MM.1S (cell line): Measurements from ENCODE around the gene KLHL36.

Experiments used
- DNase-seq: peaks from one replicate; pipeline ENCODE4 v3.0.0-alpha.2; 2015
- H2AFZ ChIP-seq: fragments of 300-600 bp; sonication (generic); 2 replicates; pipeline ENCODE4 v1.6.0; 2016; ENCODE audit warnings: antibody characterized with exemption, low read length
- H3F3A ChIP-seq: fragments of 300-600 bp; sonication (generic); 2 replicates; pipeline ENCODE4 v1.6.1; 2016; ENCODE audit warnings: mild to moderate bottlenecking, antibody characterized with exemption, low read length, moderate library complexity, mixed read lengths; ENCODE audit not compliant: insufficient read depth
- H3K27ac ChIP-seq: fragments of 300-600 bp; sonication (generic); 2 replicates; pipeline ENCODE4 v1.5.1; 2016; ENCODE audit warnings: mild to moderate bottlenecking, low read length
- H3K27me3 ChIP-seq: fragments of 300-600 bp; sonication (generic); replicated peaks from 2 replicates; pipeline ENCODE4 v1.6.0; 2016; ENCODE audit warnings: low read length; ENCODE audit not compliant: insufficient read depth
- H3K36me3 ChIP-seq: fragments of 300-600 bp; sonication (generic); replicated peaks from 2 replicates; pipeline ENCODE4 v1.6.1; 2016; ENCODE audit warnings: mild to moderate bottlenecking, low read length, mixed read lengths; ENCODE audit not compliant: insufficient read depth
- H3K4me1 ChIP-seq: fragments of 300-600 bp; sonication (generic); 2 replicates; pipeline ENCODE4 v1.6.1; 2016; ENCODE audit warnings: low read length, mixed read lengths
- H3K4me2 ChIP-seq: fragments of 300-600 bp; sonication (generic); 2 replicates; pipeline ENCODE4 v1.6.0; 2016; ENCODE audit warnings: low read depth, low read length
- H3K4me3 ChIP-seq: fragments of 300-600 bp; sonication (generic); 2 replicates; pipeline ENCODE4 v1.5.1; 2016; ENCODE audit warnings: low read length, mixed read lengths
- H3K79me2 ChIP-seq: fragments of 300-600 bp; sonication (generic); 2 replicates; pipeline ENCODE4 v1.6.1; 2016; ENCODE audit warnings: mixed run types, low read length, mixed read lengths
- H3K9ac ChIP-seq: fragments of 300-600 bp; sonication (generic); 2 replicates; pipeline ENCODE4 v1.6.1; 2016; ENCODE audit warnings: low read length, mixed read lengths
- H3K9me2 ChIP-seq: fragments of 300-600 bp; sonication (generic); replicated peaks from 2 replicates; pipeline ENCODE4 v1.6.1; 2016; ENCODE audit warnings: mild to moderate bottlenecking, low read length, mixed read lengths; ENCODE audit not compliant: insufficient read depth
- H3K9me3 ChIP-seq: fragments of 300-600 bp; sonication (generic); replicated peaks from 2 replicates; pipeline ENCODE4 v1.6.1; 2016; ENCODE audit warnings: mild to moderate bottlenecking, low read length, mixed read lengths; ENCODE audit not compliant: insufficient read depth
- H4K20me1 ChIP-seq: fragments of 300-600 bp; sonication (generic); 2 replicates; pipeline ENCODE4 v1.6.1; 2016; ENCODE audit warnings: mild to moderate bottlenecking, low read length, moderate library complexity, mixed read lengths; ENCODE audit not compliant: insufficient read depth
- EZH2 ChIP-seq: fragments of 300-600 bp; sonication (generic); optimal IDR thresholded peaks from 2 replicates; pipeline ENCODE3; 2017; ENCODE audit warnings: low read depth, mild to moderate bottlenecking, antibody characterized with exemption, low read length, mixed read lengths
- EZH2phosphoT487 ChIP-seq: fragments of 300-600 bp; sonication (generic); IDR thresholded peaks from 2 replicates; pipeline ENCODE4 v1.6.1; 2018; ENCODE audit warnings: antibody characterized with exemption, low read length
- TF ChIP-seq, protein P1 (sequence below): fragments of 300-600 bp; sonication (generic); IDR thresholded peaks from 2 replicates; pipeline ENCODE4 v1.5.1; 2016; ENCODE audit warnings: antibody characterized with exemption, low read length, mixed read lengths

The KLHL36 gene

DNA sequence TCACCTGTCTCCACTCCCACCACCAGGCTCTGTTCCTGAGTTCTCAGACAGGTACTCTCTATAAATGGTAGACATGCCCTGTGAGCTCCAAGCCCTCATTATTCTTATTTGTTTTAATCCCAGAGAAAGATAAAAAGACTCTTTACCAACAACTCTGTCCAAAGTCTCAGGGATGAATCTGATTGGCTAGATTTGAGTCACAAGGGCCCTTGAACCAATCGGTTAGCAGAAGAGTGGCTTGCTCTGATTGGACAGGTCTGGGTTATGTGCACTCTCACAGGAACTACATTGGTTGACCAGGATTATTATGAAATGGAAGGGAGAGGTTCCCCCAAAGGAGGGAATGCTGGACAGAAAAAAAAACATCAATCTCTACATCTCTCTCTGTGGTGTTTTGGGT lies 37.9 kb upstream of the KLHL36 start:
- Histone ChIP-seq H3K4me2 (no peak overlapping the region), H2AFZ (no peak overlapping the region), H3K27me3 (no peaks in the 10 kb centered on the region), H3K4me1 (no peaks in the 10 kb centered on the region), H3K27ac (no peak overlapping the region), H3K9me2 (no peaks in the 10 kb centered on the region), H3K4me3 (no peak overlapping the region), H4K20me1 (no peaks in the 10 kb centered on the region), H3K79me2 (no peaks in the 10 kb centered on the region), H3F3A (no peaks in the 10 kb centered on the region), H3K9me3 (no peaks in the 10 kb centered on the region), H3K36me3 (no peaks in the 10 kb centered on the region), H3K9ac (no peak overlapping the region)
- no peak for DNase-seq
- TF ChIP-seq EZH2 (no peak), EZH2phosphoT487 (no peak)
- TF ChIP-seq, protein P1, sequence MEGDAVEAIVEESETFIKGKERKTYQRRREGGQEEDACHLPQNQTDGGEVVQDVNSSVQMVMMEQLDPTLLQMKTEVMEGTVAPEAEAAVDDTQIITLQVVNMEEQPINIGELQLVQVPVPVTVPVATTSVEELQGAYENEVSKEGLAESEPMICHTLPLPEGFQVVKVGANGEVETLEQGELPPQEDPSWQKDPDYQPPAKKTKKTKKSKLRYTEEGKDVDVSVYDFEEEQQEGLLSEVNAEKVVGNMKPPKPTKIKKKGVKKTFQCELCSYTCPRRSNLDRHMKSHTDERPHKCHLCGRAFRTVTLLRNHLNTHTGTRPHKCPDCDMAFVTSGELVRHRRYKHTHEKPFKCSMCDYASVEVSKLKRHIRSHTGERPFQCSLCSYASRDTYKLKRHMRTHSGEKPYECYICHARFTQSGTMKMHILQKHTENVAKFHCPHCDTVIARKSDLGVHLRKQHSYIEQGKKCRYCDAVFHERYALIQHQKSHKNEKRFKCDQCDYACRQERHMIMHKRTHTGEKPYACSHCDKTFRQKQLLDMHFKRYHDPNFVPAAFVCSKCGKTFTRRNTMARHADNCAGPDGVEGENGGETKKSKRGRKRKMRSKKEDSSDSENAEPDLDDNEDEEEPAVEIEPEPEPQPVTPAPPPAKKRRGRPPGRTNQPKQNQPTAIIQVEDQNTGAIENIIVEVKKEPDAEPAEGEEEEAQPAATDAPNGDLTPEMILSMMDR: no peak

- no peaks in the 10 kb centered on the region for H3K36me3 ChIP-seq
- no peaks in the 10 kb centered on the region for H3F3A ChIP-seq
- no peak for DNase-seq
- H2AFZ ChIP-seq: no peak overlapping the region
- no peaks in the 10 kb centered on the region for H3K4me1 ChIP-seq
- no peak for TF ChIP-seq EZH2
- no peak for TF ChIP-seq EZH2phosphoT487
- TF ChIP-seq, protein P1: no peak
- H4K20me1 ChIP-seq: no peaks in the 10 kb centered on the region
- no peak overlapping the region for H3K27ac ChIP-seq
- H3K4me3 ChIP-seq: no peak overlapping the region
- no peaks in the 10 kb centered on the region for H3K27me3 ChIP-seq
- H3K9me2 ChIP-seq: no peaks in the 10 kb centered on the region
- H3K9me3 ChIP-seq: no peaks in the 10 kb centered on the region
- H3K4me2 ChIP-seq: no peak overlapping the region
- no peak overlapping the region for H3K9ac ChIP-seq
- no peaks in the 10 kb centered on the region for H3K79me2 ChIP-seq
Observed at GRCh38 chr16:84611041-84611440, 37.3 kb upstream of the KLHL36 start.

DNA sequence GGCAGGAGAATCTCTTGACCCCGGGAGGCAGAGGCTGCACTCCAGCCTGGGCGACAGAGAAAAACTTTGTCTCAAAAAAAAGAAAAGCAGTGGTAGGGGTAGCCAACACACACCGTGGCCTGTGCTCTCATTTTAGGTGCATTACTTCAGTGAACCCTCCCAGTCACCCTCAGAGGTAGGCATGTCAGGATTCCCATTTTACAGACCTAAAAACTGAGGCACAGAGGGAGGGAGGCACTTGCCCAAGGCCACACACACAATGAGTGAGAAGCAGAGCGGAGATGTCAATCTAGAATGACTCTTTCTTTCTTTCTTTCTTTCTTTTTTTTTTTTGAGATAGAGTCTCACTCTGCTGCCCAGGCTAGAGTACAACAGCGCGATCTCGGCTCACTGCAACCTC lies 35.6 kb upstream of the KLHL36 start:
- DNase-seq: no peak
- Histone ChIP-seq H3K9me2 (no peaks in the 10 kb centered on the region), H3K9me3 (no peaks in the 10 kb centered on the region), H3K4me1 (no peaks in the 10 kb centered on the region), H3K79me2 (no peaks in the 10 kb centered on the region), H3K36me3 (no peaks in the 10 kb centered on the region), H3F3A (no peaks in the 10 kb centered on the region), H3K27me3 (no peaks in the 10 kb centered on the region), H3K9ac (no peak overlapping the region), H3K27ac (no peak overlapping the region), H3K4me3 (no peak overlapping the region), H3K4me2 (no peak overlapping the region), H4K20me1 (no peaks in the 10 kb centered on the region), H2AFZ (no peak overlapping the region)
- TF ChIP-seq EZH2: no peak
- TF ChIP-seq EZH2phosphoT487: no peak
- TF ChIP-seq, protein P1: no peak
